HEK293T (cell line): ENCODE results near the gene CTCFL.

Experiments used
- CTCF ChIA-PET: fragments of 350-600 bp; formaldehyde crosslinking; extraction: SDS; loops from one replicate; lab custom pipeline; 2021; ENCODE audit warnings: antibody characterized with exemption, inconsistent platforms; lab: Yijun Ruan, JAX
- POLR2A ChIA-PET: fragments of 350-600 bp; formaldehyde crosslinking; extraction: SDS; loops from one replicate; lab custom pipeline; 2020; ENCODE audit warnings: antibody characterized with exemption, inconsistent platforms; lab: Yijun Ruan, JAX
- DNase-seq: peaks from one replicate; pipeline ENCODE4 v3.0.0; 2012; ENCODE audit warnings: mixed read lengths; ENCODE audit errors: extremely low spot score
- ARNT ChIP-seq: fragments of 450-650 bp; IDR thresholded peaks from 2 replicates; pipeline ENCODE4 v1.6.1; 2017; ENCODE audit warnings: mild to moderate bottlenecking
- BHLHE40 ChIP-seq: fragments of 450-650 bp; IDR thresholded peaks from 2 replicates; pipeline ENCODE4 v1.6.1; 2016; ENCODE audit warnings: mild to moderate bottlenecking, moderate library complexity, borderline replicate concordance
- CTBP1 ChIP-seq: fragments of 450-650 bp; IDR thresholded peaks from 2 replicates; pipeline ENCODE4 v1.6.1; 2016; ENCODE audit warnings: borderline replicate concordance
- ELF4 ChIP-seq: fragments of 450-650 bp; IDR thresholded peaks from 2 replicates; pipeline ENCODE4 v1.6.1; 2017; ENCODE audit warnings: antibody characterized with exemption
- FOXA1 ChIP-seq: fragments of 450-650 bp; IDR thresholded peaks from 2 replicates; pipeline ENCODE4 v1.6.1; 2016; ENCODE audit warnings: mild to moderate bottlenecking
- FOXK2 ChIP-seq: fragments of 450-650 bp; IDR thresholded peaks from 2 replicates; pipeline ENCODE4 v1.6.1; 2016; ENCODE audit warnings: mild to moderate bottlenecking
- FOXM1 ChIP-seq: fragments of 450-650 bp; IDR thresholded peaks from 2 replicates; pipeline ENCODE4 v1.6.1; 2017; ENCODE audit warnings: mild to moderate bottlenecking, borderline replicate concordance
- HDGF ChIP-seq: fragments of 450-650 bp; IDR thresholded peaks from 2 replicates; pipeline ENCODE4 v1.6.1; 2017; ENCODE audit warnings: antibody characterized with exemption, borderline replicate concordance
- L3MBTL2 ChIP-seq: fragments of 450-650 bp; conservative IDR thresholded peaks from 2 replicates; pipeline ENCODE4 v1.6.1; 2016; ENCODE audit warnings: mild to moderate bottlenecking
- LEF1 ChIP-seq: fragments of 450-650 bp; IDR thresholded peaks from 2 replicates; pipeline ENCODE4 v1.6.1; 2017; ENCODE audit warnings: mild to moderate bottlenecking, borderline replicate concordance
- NFRKB ChIP-seq: fragments of 450-650 bp; IDR thresholded peaks from 2 replicates; pipeline ENCODE4 v1.6.1; 2016; ENCODE audit warnings: mild to moderate bottlenecking, moderate library complexity
- PKNOX1 ChIP-seq: fragments of 450-650 bp; IDR thresholded peaks from 2 replicates; pipeline ENCODE4 v1.6.1; 2016
- SP1 ChIP-seq: fragments of 450-650 bp; IDR thresholded peaks from 2 replicates; pipeline ENCODE4 v1.6.1; 2017
- SUZ12 ChIP-seq: fragments of 450-650 bp; IDR thresholded peaks from 2 replicates; pipeline ENCODE4 v1.6.1; 2016; ENCODE audit warnings: mild to moderate bottlenecking
- TARDBP ChIP-seq: fragments of 450-650 bp; IDR thresholded peaks from 2 replicates; pipeline ENCODE4 v1.6.1; 2016
- ZNF384 ChIP-seq: fragments of 450-650 bp; IDR thresholded peaks from 2 replicates; pipeline ENCODE4 v1.6.1; 2016

Gene CTCFL

GRCh38 chr20:57458400-57459160 lies 66.4 kb downstream of the CTCFL start:
- TF ChIP-seq FOXK2 (no peak), FOXA1 (no peak), L3MBTL2 (no peak), SUZ12 (no peak), CTBP1 (no peak), NFRKB (no peak), BHLHE40 (no peak), ARNT (no peak), FOXM1 (no peak), HDGF (no peak), LEF1 (no peak)
- POLR2A ChIA-PET: no interaction called here
- no peak for DNase-seq
- CTCF ChIA-PET: no interaction called here

DNA sequence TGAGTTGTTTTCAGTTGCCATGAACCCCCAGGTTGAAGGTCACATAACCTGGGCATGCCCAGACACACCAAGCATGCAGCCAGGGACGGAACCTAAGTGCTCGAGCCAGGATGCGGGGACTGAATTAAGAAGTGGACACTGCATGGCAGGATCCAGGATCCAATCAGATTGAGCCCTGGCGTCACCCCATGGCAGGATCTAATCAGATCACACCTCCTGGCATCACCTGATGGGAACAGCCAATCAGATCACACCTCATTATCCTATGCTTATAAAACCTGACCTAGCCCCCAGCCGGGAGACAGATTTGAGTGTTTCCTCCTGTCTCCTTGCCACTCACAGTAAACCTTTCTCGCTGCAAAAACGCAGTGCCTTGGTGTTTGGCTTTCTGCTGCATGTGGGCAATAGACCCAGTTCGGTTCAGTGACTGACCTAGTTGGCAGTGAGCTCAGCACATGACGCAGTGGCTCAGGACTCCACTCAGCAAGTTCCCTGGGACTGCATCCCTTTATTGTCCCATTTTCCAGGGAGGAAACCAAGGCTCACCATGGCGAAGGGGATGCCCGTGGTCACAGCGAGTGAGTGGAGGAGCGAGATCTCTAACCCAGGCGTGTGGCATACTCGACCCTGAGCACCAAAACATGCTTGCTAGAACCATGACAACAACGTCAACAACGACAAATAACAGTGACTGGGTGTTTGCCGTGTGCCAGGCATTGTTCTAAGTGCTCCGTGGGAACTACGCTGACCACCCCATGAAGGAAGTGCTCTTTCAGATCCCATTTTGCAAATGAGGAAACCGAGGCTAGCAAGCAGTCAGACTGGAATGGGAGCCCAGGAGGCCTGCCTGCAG lies 67.5 kb downstream of the CTCFL start:
- CTCF ChIA-PET: no interaction called here
- POLR2A ChIA-PET: no interaction called here
- TF ChIP-seq FOXA1 (no peak), CTBP1 (no peak), ELF4 (no peak), FOXM1 (no peak), ZNF384 (no peak), ARNT (no peak), PKNOX1 (no peak)
- no peak for DNase-seq

GRCh38 chr20:57456116-57456515 lies 68.8 kb downstream of the CTCFL start:
- CTCF ChIA-PET: no interaction called here
- POLR2A ChIA-PET: no interaction called here
- DNase-seq: no peak
- TF ChIP-seq FOXM1: no peak

DNA sequence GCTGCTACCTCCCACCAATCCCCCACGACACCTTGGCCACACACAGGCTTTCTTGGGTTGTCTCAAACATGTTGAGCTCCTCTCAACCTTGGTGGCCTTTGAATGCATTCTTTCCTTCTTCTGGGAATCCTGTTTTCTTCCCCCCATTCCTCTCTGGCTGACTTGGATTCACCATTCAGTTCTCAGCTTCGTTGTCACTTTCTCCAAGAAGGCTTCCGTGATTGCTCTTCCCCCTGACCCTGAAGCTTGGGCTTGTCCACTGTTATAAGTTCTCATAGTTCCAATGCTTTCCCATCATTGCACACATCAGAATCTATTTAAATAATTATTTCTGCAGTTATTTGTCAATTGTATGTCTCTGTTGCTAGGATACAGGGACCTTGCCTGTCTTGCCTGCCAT lies 69.6 kb downstream of the CTCFL start:
- CTCF ChIA-PET: no interaction called here
- POLR2A ChIA-PET: no interaction called here
- TF ChIP-seq CTBP1: no peak
- TF ChIP-seq FOXA1: no peak
- TF ChIP-seq SUZ12: no peak
- TF ChIP-seq L3MBTL2: no peak
- TF ChIP-seq HDGF: no peak
- no peak for TF ChIP-seq PKNOX1
- TF ChIP-seq ARNT: no peak
- no peak for TF ChIP-seq FOXM1
- TF ChIP-seq LEF1: no peak
- no peak for TF ChIP-seq ELF4
- no peak for TF ChIP-seq ZNF384
- TF ChIP-seq NFRKB: no peak
- TF ChIP-seq TARDBP: no peak
- TF ChIP-seq SP1: no peak
- TF ChIP-seq FOXK2: no peak
- no peak for TF ChIP-seq BHLHE40
- DNase-seq: no peak

DNA sequence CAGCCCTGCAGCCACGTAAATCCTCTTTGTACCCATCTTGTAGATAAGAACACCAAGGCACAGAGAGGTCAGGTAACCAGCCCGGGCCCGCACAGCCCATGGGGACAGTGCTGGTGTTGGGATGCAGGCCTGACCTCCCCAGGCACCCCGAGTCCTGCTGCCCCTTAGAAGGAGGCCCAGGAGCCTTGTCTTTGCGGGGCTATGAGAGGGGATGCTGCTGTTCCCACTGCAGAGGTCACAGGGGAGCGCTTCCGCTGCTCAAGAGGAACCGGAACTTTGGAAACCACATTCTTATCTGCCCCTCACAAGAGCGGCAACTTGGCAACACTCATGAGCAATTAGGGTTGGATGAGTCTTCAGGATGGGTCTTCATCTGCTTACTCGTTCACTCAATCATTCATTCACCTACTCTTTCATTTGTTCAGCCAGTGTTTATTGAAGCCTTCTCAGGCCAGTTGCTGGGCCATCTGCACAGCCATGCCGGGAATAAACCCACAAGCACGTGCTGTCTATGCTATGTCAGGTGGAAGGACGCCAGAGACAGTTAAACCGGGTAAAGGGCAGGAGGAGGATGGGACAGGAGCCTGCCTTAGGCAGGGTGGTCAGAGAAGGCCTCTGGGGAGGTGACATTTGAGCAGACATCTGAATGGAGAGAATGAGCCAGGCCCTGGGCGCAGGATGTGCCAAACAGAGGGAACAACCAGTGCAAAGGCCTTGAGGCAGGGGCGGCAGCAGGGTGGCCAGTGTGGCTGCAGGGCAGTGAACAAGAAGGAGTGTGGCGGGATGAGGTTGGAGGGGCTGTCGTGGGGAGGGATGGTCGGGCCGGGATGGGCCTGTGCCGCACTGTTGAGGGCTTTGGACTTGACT lies 72.9 kb downstream of the CTCFL start:
- no peak for TF ChIP-seq PKNOX1
- no peak for TF ChIP-seq FOXM1
- TF ChIP-seq ELF4: no peak
- TF ChIP-seq SUZ12: no peak
- no peak for TF ChIP-seq CTBP1
- no peak for TF ChIP-seq ZNF384
- TF ChIP-seq FOXK2: no peak
- no peak for TF ChIP-seq SP1
- TF ChIP-seq TARDBP: no peak
- no peak for TF ChIP-seq FOXA1
- no peak for TF ChIP-seq LEF1
- TF ChIP-seq L3MBTL2: no peak
- TF ChIP-seq NFRKB: no peak
- no peak for DNase-seq
- CTCF ChIA-PET: no interaction called here
- POLR2A ChIA-PET: no interaction called here

GRCh38 chr20:57451431-57451794 lies 73.5 kb downstream of the CTCFL start:
- POLR2A ChIA-PET: interaction anchor here (1.4 kb wide), 1 partner anchor 8 kb away, joined by 3 read pairs; no protein-coding TSS in a partner anchor
- no peak for TF ChIP-seq ELF4
- TF ChIP-seq PKNOX1: no peak
- TF ChIP-seq ZNF384: no peak
- no peak for TF ChIP-seq SUZ12
- TF ChIP-seq FOXK2: no peak
- no peak for TF ChIP-seq FOXM1
- no peak for TF ChIP-seq NFRKB
- TF ChIP-seq LEF1: no peak
- no peak for TF ChIP-seq ARNT
- CTCF ChIA-PET: no interaction called here
- no peak for DNase-seq
